Gastrocnemius medialis (tissue), 4 donors: ENCODE data around the gene NREP.

Source experiments
- POLR2A ChIP-seq, 2 donors: fragments of 450-650 bp; IDR thresholded peaks; one replicate each; pipeline ENCODE4 v1.6.1; 2017; ENCODE audit warnings: antibody characterized with exemption in 2 of 2, mild to moderate bottlenecking in 2 of 2, moderate library complexity in 2 of 2
- TF ChIP-seq, protein P1 (sequence below), 5 experiments: fragments of 450-650 bp in 3 of 5; fragments of 200-600 bp in 2 of 5; sonication (generic) in 2 of 5; IDR thresholded peaks in 4 of 5; conservative IDR thresholded peaks in 1 of 5; 1 replicate in 4 of 5; 2 replicates in 1 of 5; pipeline ENCODE4 v1.5.1; 2016 to 2019; ENCODE audit warnings: antibody characterized with exemption in 5 of 5, mild to moderate bottlenecking in 3 of 5, moderate library complexity in 3 of 5

DNA sequence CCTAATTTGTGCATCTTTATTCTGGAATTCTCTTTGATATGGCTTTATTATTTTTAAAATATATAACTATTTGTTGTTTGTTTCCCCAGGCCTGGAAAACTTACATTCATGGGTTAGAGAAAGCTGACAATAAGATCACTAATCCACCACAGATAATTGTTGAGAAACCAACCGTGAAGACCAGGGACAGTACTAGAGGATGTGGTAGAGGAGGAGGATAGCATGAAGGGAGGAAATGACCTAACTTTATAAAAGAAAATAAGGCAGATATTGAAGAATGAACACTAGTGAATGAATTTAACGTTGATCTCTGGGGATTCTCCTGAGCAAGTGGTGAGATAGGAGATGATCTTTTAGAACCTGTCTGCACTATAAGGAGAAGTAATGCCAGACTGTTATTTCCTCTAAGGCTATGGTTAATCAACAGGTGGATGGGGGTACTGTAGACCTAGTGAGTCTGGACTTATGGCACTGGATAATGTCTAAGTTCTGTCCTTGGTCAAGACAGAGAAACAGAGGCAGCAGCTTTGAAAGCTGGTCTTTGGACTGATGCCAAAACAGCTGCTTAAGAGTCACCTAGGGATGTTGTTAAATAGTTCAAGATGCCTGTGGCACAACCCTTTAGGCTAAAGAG, 52.4 kb downstream of the NREP start:
- TF ChIP-seq, protein P1, sequence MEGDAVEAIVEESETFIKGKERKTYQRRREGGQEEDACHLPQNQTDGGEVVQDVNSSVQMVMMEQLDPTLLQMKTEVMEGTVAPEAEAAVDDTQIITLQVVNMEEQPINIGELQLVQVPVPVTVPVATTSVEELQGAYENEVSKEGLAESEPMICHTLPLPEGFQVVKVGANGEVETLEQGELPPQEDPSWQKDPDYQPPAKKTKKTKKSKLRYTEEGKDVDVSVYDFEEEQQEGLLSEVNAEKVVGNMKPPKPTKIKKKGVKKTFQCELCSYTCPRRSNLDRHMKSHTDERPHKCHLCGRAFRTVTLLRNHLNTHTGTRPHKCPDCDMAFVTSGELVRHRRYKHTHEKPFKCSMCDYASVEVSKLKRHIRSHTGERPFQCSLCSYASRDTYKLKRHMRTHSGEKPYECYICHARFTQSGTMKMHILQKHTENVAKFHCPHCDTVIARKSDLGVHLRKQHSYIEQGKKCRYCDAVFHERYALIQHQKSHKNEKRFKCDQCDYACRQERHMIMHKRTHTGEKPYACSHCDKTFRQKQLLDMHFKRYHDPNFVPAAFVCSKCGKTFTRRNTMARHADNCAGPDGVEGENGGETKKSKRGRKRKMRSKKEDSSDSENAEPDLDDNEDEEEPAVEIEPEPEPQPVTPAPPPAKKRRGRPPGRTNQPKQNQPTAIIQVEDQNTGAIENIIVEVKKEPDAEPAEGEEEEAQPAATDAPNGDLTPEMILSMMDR (IDR thresholded peaks at IDR 0.05 in 4 of 5, conservative IDR thresholded peaks at IDR 0.05 in 1 of 5), result no peak
- TF ChIP-seq POLR2A (IDR thresholded peaks at IDR 0.05), result no peak
